ENCODE data around the gene CASQ2.

DNA sequence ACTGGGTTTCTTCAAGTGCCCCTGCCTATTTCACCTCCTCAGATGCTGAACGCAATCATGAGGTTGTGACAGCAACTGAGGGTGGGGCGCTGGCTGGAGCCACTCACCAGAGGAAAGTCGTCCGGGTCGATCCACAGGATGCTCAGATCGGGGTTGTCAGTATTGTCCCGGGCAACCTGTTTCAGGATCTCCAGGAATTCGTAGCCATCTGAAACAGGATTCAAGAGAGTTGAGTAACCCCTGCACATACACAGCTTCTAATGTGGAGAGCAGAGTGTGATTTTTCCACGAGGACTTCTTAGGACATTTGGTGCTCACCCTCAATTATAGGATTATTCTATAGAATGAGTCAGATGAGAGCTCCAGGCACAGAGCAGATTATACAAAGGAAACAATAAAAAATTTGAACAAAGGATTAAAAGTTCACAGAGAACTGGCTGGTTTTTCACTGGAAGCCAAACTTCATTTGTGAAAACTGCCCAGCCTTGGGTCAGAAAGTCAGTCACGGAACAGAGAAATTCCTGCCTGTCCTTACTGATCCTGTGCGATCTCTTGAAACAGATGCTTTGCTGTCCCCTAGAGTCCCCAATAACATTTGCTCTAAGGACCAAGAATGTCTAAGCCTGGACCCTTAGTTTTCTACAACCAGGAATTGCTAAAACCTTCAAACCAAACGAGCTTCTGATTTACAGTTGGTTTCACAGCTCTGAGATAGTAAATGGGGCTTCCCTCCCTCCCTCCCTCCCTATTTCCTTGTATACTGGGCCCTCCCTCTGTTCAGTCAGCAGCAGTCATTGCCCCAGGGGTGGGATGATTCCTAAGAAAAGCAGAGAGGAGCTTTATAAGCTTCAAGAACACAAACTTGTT is 63.2 kb downstream of the CASQ2 start:
- no peak for TF ChIP-seq POLR2A (IDR thresholded peaks at IDR 0.05)
- TF ChIP-seq, protein P1, sequence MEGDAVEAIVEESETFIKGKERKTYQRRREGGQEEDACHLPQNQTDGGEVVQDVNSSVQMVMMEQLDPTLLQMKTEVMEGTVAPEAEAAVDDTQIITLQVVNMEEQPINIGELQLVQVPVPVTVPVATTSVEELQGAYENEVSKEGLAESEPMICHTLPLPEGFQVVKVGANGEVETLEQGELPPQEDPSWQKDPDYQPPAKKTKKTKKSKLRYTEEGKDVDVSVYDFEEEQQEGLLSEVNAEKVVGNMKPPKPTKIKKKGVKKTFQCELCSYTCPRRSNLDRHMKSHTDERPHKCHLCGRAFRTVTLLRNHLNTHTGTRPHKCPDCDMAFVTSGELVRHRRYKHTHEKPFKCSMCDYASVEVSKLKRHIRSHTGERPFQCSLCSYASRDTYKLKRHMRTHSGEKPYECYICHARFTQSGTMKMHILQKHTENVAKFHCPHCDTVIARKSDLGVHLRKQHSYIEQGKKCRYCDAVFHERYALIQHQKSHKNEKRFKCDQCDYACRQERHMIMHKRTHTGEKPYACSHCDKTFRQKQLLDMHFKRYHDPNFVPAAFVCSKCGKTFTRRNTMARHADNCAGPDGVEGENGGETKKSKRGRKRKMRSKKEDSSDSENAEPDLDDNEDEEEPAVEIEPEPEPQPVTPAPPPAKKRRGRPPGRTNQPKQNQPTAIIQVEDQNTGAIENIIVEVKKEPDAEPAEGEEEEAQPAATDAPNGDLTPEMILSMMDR (IDR thresholded peaks at IDR 0.05) = no peak
